Loucy (cell line): ENCODE data around the gene PPP2R3B.
A peak's percentile ranks its signal among the peaks of the same experiment; 100 is the strongest.

Source experiments
- EZH2phosphoT487 ChIP-seq: fragments of 200-600 bp; IDR thresholded peaks from 2 replicates; pipeline ENCODE4 v1.6.1; 2018; ENCODE audit warnings: antibody characterized with exemption, mild to moderate bottlenecking, moderate library complexity, borderline replicate concordance
- TF ChIP-seq, protein P1 (sequence below): fragments of 200-600 bp; sonication (generic); conservative IDR thresholded peaks from 2 replicates; pipeline ENCODE4 v1.5.1; 2014; ENCODE audit warnings: mild to moderate bottlenecking, antibody characterized with exemption, low read length

- TF ChIP-seq, protein P1, sequence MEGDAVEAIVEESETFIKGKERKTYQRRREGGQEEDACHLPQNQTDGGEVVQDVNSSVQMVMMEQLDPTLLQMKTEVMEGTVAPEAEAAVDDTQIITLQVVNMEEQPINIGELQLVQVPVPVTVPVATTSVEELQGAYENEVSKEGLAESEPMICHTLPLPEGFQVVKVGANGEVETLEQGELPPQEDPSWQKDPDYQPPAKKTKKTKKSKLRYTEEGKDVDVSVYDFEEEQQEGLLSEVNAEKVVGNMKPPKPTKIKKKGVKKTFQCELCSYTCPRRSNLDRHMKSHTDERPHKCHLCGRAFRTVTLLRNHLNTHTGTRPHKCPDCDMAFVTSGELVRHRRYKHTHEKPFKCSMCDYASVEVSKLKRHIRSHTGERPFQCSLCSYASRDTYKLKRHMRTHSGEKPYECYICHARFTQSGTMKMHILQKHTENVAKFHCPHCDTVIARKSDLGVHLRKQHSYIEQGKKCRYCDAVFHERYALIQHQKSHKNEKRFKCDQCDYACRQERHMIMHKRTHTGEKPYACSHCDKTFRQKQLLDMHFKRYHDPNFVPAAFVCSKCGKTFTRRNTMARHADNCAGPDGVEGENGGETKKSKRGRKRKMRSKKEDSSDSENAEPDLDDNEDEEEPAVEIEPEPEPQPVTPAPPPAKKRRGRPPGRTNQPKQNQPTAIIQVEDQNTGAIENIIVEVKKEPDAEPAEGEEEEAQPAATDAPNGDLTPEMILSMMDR, result peak; percentile 25; the same call in 1 of the 2 replicates
- no peak for TF ChIP-seq EZH2phosphoT487
These were observed 62.7 kb downstream of the PPP2R3B start for GRCh38 chrX:323721-324628.
